ENCODE results near the gene GAK.

DNA sequence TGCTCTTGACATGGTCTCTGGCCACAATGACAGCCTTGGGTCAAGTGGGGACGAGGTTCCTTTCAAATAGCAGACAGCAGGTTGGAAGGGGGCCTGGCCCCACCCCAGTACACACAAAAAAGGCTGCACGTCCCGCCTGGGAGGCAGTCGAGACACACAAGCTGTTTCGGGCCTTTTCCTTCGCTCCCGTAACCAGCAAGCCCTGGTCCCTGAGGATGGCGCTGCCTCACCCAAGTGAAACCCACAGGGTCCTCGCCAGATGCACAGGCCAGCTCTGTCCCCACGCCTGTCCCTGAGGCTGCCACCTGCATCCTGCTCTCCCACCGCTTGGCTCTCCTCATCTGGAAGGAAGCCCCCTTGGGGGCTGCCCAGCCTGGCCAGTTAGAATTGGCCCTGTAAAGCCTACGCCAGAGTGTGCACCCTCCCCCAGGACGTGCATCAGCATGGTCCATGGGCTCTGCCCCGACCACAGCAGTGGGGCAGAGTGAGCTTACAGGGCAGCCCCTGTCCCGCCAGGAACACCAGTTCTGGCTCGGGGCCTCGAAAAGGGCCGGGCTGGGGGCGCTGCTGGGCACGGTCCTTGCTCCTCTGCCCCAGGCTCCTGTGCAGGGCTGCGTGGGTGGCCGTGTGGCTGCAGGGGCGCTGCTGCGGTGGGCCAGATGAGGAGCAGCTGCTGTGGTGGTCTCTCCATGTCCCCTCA lies 108.2 kb downstream of the GAK start:
- TF ChIP-seq CTCF (IDR thresholded peaks at IDR 0.05 in 4 of 5, conservative IDR thresholded peaks at IDR 0.05 in 1 of 5) (no peak), POLR2A (IDR thresholded peaks at IDR 0.05) (no peak)

Measured in gastrocnemius medialis (tissue), 4 donors.